Activated CD8-positive, alpha-beta T cell treated with anti-CD3 and anti-CD28 coated beads, Interleukin-2, amount 10 ng/mL, durations not matched to agents 7 days and 5 days (primary cell): ENCODE measurements around the gene STYXL1. TPM values are rescaled to one million over a fixed set of nuclear protein-coding genes. Genes with fewer than 3 reads are reported as not detected.
A peak's percentile ranks its signal among the peaks of the same experiment; 100 is the strongest.
"Not testable (repeated sequence)": the region's sequence is repeated elsewhere in the genome, so short reads cannot be mapped to it uniquely, and the experiment has no call there.

ENCODE experiments used
- ATAC-seq: fragments of 150-1000 bp; cut with Tn5 transposase; one replicate; pipeline ENCODE4 v1.10.0; 2021; ENCODE audit warnings: moderate library complexity
- CTCF ChIA-PET: fragments of 350-600 bp; sonication (Branson Sonifier 250); formaldehyde crosslinking; loops from one replicate; lab custom pipeline; 2021; ENCODE audit warnings: antibody characterized with exemption; lab: Charles Lee
- POLR2A ChIA-PET: fragments of 350-600 bp; sonication (Branson Sonifier 250); formaldehyde crosslinking; loops from one replicate; lab custom pipeline; 2021; ENCODE audit warnings: antibody characterized with exemption; lab: Charles Lee
- DNase-seq: peaks from one replicate; pipeline ENCODE4 v3.0.0-alpha.2; 2020
- H3K27ac Mint-ChIP-seq: one replicate; pipeline ENCODE4 v1.8.0; 2021; ENCODE audit warnings: mild to moderate bottlenecking, mixed read lengths
- H3K27me3 Mint-ChIP-seq: one replicate; pipeline ENCODE4 v1.8.0; 2021; ENCODE audit warnings: low read depth, mixed read lengths
- H3K36me3 Mint-ChIP-seq: one replicate; pipeline ENCODE4 v1.8.0; 2021; ENCODE audit warnings: low read depth, mixed read lengths
- H3K4me1 Mint-ChIP-seq: one replicate; pipeline ENCODE4 v1.8.0; 2021; ENCODE audit warnings: low read depth, mixed read lengths
- H3K4me3 Mint-ChIP-seq: one replicate; pipeline ENCODE4 v1.8.0; 2021; ENCODE audit warnings: mild to moderate bottlenecking, mixed read lengths
- H3K9me3 Mint-ChIP-seq: one replicate; pipeline ENCODE4 v1.8.0; 2022; ENCODE audit warnings: mixed read lengths; ENCODE audit not compliant: insufficient read depth
- total RNA-seq, 2 experiments: library from RNA; stranded (reverse); gene quantifications; one replicate each; pipeline ENCODE4 v1.2.3, GENCODE V29; 2021

STYXL1 gene
- total RNA-seq, 2 experiments from 2014 or later = 27.2 to 28.2 TPM

DNA sequence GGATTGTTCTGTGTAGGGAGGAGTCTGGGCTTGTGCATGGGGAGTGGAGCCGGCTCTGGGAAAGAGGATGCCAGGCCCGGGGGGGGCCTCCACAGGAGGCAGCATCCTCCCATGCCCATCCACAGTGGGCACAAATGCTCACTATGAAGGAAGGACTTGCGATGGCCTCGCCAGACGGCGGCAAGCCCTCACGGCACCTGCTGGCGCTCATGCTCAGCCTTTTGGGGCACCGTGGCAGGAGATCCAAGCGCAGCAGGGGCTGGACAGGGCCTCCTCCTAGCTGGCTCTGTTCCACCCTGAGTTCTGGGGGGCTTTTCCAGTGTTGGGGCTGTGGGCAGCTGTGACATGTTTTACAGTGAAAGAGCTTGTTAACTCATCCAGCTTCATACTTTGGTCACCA lies 15.3 kb upstream of the STYXL1 start:
- no peak for ATAC-seq
- Mint-ChIP-seq H3K4me1 (no peaks in the 10 kb centered on the region), H3K9me3 (no peaks in the 10 kb centered on the region), H3K4me3 (no peak overlapping the region), H3K27ac (peak overlapping the region; percentile 34), H3K36me3 (peaks cover 65% of the 10 kb centered on the region), H3K27me3 (no peaks in the 10 kb centered on the region)
- CTCF ChIA-PET = no interaction called here
- POLR2A ChIA-PET = no interaction called here
- DNase-seq = no peak

DNA sequence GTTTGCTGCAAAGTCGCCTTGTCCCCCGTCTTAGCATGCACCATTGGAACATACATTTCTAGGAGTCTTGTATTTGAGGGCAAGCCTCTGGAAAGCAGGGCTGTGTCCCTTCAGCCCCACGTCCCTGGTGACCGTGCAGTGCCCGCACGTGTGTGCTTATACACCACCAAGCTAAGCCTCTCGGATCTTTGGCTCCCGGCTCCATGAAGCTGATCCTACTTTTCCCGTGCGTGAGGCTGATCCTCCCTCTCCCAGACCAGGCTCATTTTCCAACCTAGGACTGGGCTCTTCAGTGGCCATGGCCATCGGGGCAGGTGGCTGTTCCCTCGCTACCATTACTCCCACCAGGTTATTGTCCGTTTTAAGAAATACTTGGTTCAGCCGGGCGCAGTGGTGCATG lies 14.5 kb upstream of the STYXL1 start:
- no peak overlapping the region for H3K4me3 Mint-ChIP-seq
- CTCF ChIA-PET = no interaction called here

DNA sequence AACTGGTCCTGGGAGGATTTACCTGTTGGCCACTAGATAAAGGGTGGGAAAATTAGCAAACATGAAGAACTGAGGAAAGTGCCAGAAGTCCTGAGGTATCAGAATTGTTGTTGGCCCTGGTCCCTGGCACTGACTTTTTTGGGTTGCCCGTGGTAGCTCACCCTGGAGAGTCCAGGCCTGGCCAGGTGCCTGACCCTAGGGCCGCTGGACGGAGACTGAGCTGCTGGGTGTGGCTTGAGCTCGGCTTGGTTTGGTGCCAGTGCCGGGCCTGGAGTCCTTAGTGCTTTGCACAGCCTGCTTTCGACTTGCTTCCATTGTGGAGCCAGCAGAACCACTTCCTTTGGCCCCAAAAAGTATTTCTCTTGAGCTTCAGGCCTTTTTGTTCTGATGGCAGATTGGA lies 13.0 kb upstream of the STYXL1 start:
- Mint-ChIP-seq H3K9me3 (no peaks in the 10 kb centered on the region), H3K27ac (no peak overlapping the region), H3K27me3 (no peaks in the 10 kb centered on the region), H3K4me3 (no peak overlapping the region), H3K36me3 (peaks cover 60% of the 10 kb centered on the region), H3K4me1 (no peaks in the 10 kb centered on the region)
- ChIA-PET CTCF (no interaction called here), POLR2A (no interaction called here)
- DNase-seq (no peak), ATAC-seq (no peak)

More for the DNA sequence above, 14.5 kb upstream of the STYXL1 start:
- Mint-ChIP-seq H3K4me1 (no peaks in the 10 kb centered on the region), H3K36me3 (peaks cover 66% of the 10 kb centered on the region), H3K27me3 (no peaks in the 10 kb centered on the region), H3K27ac (no peak overlapping the region), H3K9me3 (no peaks in the 10 kb centered on the region)
- ATAC-seq (no peak), DNase-seq (no peak)
- POLR2A ChIA-PET = no interaction called here

DNA sequence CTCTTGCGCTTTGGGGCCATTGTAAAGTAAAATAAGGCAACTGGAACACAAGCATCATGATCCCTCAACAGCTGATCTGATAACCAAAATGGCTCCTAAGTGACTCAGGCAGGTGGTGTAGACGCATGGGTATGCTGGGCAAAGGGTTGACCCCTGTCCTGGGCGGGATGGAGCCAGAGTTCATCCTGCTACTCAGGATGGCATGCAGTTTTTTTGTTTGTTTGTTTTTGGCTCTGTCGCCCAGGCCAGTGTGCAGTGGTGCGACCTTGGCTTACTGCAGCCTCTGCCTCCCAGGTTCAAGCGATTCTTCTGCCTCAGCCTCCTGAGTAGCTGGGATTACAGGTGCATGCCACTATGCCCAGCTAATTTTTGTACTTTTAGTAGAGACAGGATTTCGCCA lies 10.9 kb upstream of the STYXL1 start:
- CTCF ChIA-PET = interaction anchor here (0.9 kb wide), 1 partner anchor 10 kb away, joined by 3 read pairs; no protein-coding TSS in a partner anchor
- H3K9me3 Mint-ChIP-seq, POLR2A ChIA-PET, DNase-seq, H3K4me3 Mint-ChIP-seq, ATAC-seq, H3K27ac Mint-ChIP-seq, H3K27me3 Mint-ChIP-seq, H3K4me1 Mint-ChIP-seq: not testable (repeated sequence)
- peaks cover 53% of the 10 kb centered on the region for H3K36me3 Mint-ChIP-seq

DNA sequence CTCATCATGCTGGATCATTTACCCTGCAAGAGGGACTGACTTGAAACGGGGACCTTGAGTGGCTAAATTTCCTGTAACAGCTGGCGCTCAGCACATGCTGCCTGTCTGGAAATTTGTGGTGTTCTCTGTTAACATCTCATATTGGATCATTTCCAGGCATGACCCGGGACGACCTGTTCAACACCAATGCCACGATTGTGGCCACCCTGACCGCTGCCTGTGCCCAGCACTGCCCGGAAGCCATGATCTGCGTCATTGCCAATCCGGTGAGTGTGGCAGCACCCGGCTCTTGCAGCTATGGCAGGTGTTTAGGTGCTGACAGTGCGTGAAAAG lies 10.0 kb upstream of the STYXL1 start:
- DNase-seq (no peak), ATAC-seq (no peak)
- ChIA-PET POLR2A (interaction anchor here (0.5 to 1.8 kb wide), 2 partner anchors 10 to 17 kb away, joined by 4 to 8 read pairs; partner anchors contain the start of genes MDH2 and STYXL1), CTCF (interaction anchor here (0.9 kb wide), 1 partner anchor 9 kb away, joined by 3 read pairs; no protein-coding TSS in a partner anchor)
- Mint-ChIP-seq H3K36me3 (peaks cover 49% of the 10 kb centered on the region), H3K27ac (no peak overlapping the region), H3K27me3 (no peaks in the 10 kb centered on the region), H3K4me1 (peaks cover 5% of the 10 kb centered on the region), H3K9me3 (no peaks in the 10 kb centered on the region), H3K4me3 (no peak overlapping the region)

DNA sequence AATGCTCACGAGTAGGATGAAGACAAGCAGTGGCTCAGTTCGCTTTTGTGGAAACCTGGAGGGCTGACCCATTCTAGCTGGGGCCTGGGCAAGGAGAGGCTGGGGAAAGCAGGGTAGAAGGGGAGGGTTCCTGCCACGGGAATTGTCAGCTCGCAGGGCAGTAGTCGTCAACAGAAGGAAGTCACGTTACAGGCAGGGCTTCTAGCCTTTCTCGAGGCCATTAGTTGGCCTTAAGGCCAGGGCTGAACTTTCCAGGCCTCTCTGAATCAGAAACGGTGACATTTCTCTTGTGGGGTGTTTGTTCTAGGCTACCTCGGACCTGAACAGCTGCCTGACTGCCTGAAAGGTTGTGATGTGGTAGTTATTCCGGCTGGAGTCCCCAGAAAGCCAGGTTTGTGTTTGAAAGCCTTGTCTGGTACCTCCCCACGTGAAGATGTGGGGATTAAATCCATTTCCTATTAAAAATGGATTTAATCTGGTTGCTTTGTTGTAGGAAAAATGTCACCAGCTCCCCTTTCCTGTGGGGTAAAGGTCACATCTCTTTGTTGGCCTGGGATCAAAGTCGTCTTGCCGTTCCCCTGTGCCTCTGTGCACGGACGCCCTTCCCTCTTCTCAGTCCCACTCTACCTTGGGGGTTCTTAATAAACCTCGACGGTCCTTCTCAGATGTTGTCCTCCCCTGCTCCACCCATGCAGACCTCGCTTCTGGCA lies 9.5 kb upstream of the STYXL1 start:
- Mint-ChIP-seq H3K27ac (no peak overlapping the region), H3K4me3 (no peak overlapping the region), H3K27me3 (no peaks in the 10 kb centered on the region), H3K4me1 (peaks cover 8% of the 10 kb centered on the region), H3K36me3 (peaks cover 46% of the 10 kb centered on the region), H3K9me3 (no peaks in the 10 kb centered on the region)
- ChIA-PET POLR2A (interaction anchor here (1.8 kb wide), 1 partner anchor 10 kb away, joined by 8 read pairs; the partner anchor contains the start of genes MDH2 and STYXL1), CTCF (no interaction called here)
- ATAC-seq (no peak), DNase-seq (no peak)

DNA sequence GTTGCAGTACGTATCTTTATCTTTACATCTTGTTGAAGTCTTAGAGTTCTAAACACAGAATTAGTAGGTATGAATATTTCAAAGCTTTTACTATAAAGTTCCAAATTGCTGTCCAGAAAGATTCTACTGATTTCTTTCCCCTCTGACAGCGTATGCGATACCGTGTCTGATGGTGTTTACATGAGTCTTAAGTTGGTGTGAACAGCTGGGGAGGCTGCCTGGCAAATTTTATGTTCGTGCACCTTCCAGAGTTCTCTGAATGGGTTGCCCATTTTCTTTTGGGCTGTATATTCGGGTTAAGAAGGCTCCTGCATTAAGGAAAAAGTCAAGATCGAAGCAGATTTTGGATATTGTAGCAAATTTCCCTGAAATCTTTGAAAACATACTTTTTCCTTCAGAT lies 8.4 kb upstream of the STYXL1 start:
- CTCF ChIA-PET = no interaction called here
- POLR2A ChIA-PET = interaction anchor here (0.6 to 1.8 kb wide), 2 partner anchors 9 to 1900 kb away, joined by 3 to 8 read pairs; partner anchors contain the start of genes MDH2 and STYXL1
- H3K36me3 Mint-ChIP-seq = peaks cover 46% of the 10 kb centered on the region

DNA sequence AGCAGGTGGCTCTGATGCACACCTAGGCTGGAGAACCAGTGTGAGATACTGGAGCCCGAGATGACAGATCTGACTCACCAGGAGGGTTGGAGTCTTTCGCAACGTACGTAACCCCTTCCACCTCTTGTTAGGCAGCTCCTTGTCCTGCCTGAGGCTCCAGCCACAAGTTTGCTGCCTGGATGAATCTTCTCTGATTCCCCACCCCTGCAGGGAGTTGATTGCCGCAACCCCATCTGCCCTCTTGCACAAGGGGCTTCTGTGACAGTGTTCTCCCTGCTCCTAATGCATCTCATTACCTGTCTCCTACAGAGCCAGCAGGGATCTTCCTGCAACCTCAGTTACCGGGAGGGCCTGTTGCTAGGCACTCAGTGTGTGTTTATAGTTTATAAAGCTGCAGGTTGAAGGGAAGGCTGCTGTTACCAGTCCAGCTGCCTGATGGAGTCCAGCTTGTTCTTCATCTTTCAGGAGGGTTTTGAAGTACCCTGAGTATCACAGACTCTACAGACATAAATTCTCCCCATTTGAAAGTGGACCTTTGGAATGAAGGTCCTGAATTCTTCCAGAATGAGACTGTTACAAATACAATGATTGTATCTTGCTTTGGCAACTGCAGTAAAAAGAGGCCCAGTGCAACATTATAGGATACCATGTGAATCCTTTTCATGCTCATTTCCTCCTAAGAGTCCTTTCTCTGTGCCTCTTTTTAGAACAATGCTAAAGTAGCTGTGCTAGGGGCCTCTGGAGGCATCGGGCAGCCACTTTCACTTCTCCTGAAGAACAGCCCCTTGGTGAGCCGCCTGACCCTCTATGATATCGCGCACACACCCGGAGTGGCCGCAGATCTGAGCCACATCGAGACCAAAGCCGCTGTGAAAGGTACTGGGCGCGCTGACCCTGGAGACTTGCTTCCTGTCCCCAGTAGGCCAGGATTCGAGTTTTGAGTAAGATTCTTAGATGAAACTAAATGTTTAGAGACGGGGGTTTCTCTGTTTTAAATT lies 6.6 kb upstream of the STYXL1 start:
- Mint-ChIP-seq H3K36me3 (peaks cover 41% of the 10 kb centered on the region), H3K4me1 (peaks cover 28% of the 10 kb centered on the region), H3K4me3 (no peak overlapping the region), H3K27me3 (no peaks in the 10 kb centered on the region), H3K27ac (no peak overlapping the region), H3K9me3 (no peaks in the 10 kb centered on the region)
- POLR2A ChIA-PET = no interaction called here
- DNase-seq (no peak), ATAC-seq (no peak)
- CTCF ChIA-PET = no interaction called here

More for the DNA sequence above, 8.4 kb upstream of the STYXL1 start:
- no peak for ATAC-seq
- no peak overlapping the region for H3K27ac Mint-ChIP-seq
- no peaks in the 10 kb centered on the region for H3K9me3 Mint-ChIP-seq
- H3K4me3 Mint-ChIP-seq = no peak overlapping the region
- peaks cover 15% of the 10 kb centered on the region for H3K4me1 Mint-ChIP-seq
- no peaks in the 10 kb centered on the region for H3K27me3 Mint-ChIP-seq
- no peak for DNase-seq

DNA sequence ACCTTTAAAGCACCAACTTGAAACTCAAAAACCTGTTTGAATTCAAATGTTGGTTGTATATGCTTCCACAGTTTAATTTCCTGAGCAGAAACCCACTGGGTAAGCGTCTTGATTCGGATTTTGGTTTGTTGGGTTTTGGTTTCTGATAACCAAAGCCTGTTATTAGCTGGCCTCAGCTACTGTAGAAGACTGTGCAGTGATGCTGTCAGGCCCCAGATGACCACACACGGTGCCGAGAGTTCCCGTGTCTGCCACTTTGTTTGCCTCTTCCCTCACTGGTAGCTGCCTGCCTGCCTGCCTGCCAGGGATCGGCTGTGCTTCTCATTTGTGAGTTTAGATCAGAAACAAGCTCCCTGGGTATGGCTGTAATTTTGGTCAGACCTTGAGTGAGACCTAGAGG lies 5.7 kb upstream of the STYXL1 start:
- peaks cover 34% of the 10 kb centered on the region for H3K4me1 Mint-ChIP-seq
- no peak for ATAC-seq
- no peak overlapping the region for H3K27ac Mint-ChIP-seq
- H3K9me3 Mint-ChIP-seq = no peaks in the 10 kb centered on the region
- no peak overlapping the region for H3K4me3 Mint-ChIP-seq
- H3K27me3 Mint-ChIP-seq = no peaks in the 10 kb centered on the region
- peaks cover 45% of the 10 kb centered on the region for H3K36me3 Mint-ChIP-seq
- no peak for DNase-seq
- CTCF ChIA-PET = no interaction called here
- POLR2A ChIA-PET = no interaction called here

DNA sequence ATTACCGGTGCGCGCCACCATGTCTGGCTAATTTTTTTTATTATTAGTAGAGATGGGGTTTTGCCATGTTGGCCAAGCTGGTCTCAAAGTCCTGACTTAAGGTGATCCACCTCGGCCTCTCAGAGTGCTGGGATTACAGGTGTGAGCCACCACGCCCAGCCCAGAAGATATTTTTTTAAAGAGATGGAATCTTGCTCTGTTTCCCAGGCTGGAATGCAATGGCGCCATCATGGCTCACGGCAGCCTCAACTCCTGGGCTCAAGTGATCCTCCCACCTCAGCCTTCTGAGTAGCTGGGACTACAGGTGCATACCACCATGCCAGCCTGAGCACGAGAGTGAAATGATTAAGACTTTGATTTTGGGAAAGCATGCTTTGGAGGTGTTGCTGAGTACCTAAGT lies 4.9 kb upstream of the STYXL1 start:
- DNase-seq, H3K4me3 Mint-ChIP-seq, ATAC-seq, H3K9me3 Mint-ChIP-seq, H3K27me3 Mint-ChIP-seq, POLR2A ChIA-PET, CTCF ChIA-PET, H3K27ac Mint-ChIP-seq: not testable (repeated sequence)
- Mint-ChIP-seq H3K4me1 (peaks cover 34% of the 10 kb centered on the region), H3K36me3 (peaks cover 41% of the 10 kb centered on the region)

DNA sequence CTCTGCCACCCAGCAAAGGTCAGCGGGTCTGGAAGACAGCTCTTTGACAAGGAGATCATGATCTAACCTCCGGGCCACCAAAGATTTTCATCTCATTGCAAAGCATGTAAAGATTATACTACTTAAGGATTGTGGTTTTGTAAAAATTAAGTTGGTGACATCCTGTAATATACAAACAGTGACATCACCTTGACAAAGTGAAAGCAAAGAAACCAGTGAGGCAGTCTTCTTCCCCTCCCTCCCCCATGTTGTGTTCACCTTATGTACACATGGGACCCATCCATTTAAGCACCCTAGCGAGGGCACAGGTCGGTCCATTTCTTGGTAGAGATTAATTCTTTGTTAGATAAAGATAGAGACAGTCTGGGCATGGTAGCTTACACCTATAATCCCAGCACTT lies 4.0 kb upstream of the STYXL1 start:
- H3K4me1 Mint-ChIP-seq = peaks cover 34% of the 10 kb centered on the region
- H3K27me3 Mint-ChIP-seq = no peaks in the 10 kb centered on the region
- DNase-seq (peak; percentile 48), ATAC-seq (peak; percentile 11)
- ChIA-PET CTCF (no interaction called here), POLR2A (interaction anchor here (0.6 kb wide), 1 partner anchor 103 kb away, joined by 3 read pairs; no protein-coding TSS in a partner anchor)
- peaks cover 36% of the 10 kb centered on the region for H3K36me3 Mint-ChIP-seq
- H3K27ac Mint-ChIP-seq = peak overlapping the region; percentile 75
- no peak overlapping the region for H3K4me3 Mint-ChIP-seq
- no peaks in the 10 kb centered on the region for H3K9me3 Mint-ChIP-seq
